Calu3 (cell line): ENCODE measurements around the gene COL21A1. TPM values are rescaled to one million over a fixed set of nuclear protein-coding genes. Genes with fewer than 3 reads are reported as not detected.

Experiments used
- BruUV-seq: library from RNA; stranded (reverse); fragments of 400-500 nt; replicated peaks from 2 replicates; lab custom pipeline; 2021; lab: Mats Ljungman, UMichigan
- CTCF ChIA-PET: fragments of 300-600 bp; sonication (Branson Sonifier 250); formaldehyde crosslinking; loops from one replicate; lab custom pipeline; 2022; ENCODE audit warnings: antibody characterized with exemption; lab: Charles Lee
- DNase-seq: peaks from one replicate; pipeline ENCODE4 v3.0.0; 2022
- H3K27ac Mint-ChIP-seq: one replicate; pipeline ENCODE4 v1.8.0; 2022; ENCODE audit warnings: mixed read lengths; ENCODE audit not compliant: unreplicated experiment
- H3K27me3 Mint-ChIP-seq: one replicate; pipeline ENCODE4 v1.8.0; 2022; ENCODE audit warnings: mixed read lengths; ENCODE audit not compliant: unreplicated experiment
- H3K36me3 Mint-ChIP-seq: one replicate; pipeline ENCODE4 v1.8.0; 2022; ENCODE audit warnings: mild to moderate bottlenecking, moderate library complexity, mixed read lengths; ENCODE audit not compliant: insufficient read depth, unreplicated experiment
- H3K4me1 Mint-ChIP-seq: one replicate; pipeline ENCODE4 v1.8.0; 2022; ENCODE audit warnings: mild to moderate bottlenecking, low read depth, mixed read lengths; ENCODE audit not compliant: unreplicated experiment
- H3K4me3 Mint-ChIP-seq: one replicate; pipeline ENCODE4 v1.8.0; 2022; ENCODE audit warnings: mild to moderate bottlenecking, low read depth, moderate library complexity, mixed read lengths; ENCODE audit not compliant: unreplicated experiment
- H3K9me3 Mint-ChIP-seq: one replicate; pipeline ENCODE4 v1.8.0; 2022; ENCODE audit warnings: low read depth, mixed read lengths; ENCODE audit not compliant: unreplicated experiment
- intact Hi-C: fragments of 100-400 bp; cut with micrococcal nuclease; formaldehyde crosslinking; loops from one replicate; pipeline ENCODE4 v1.10.0; 2022; ENCODE audit not compliant: unreplicated experiment
- total RNA-seq: library from RNA; stranded (reverse); gene quantifications from 2 replicates; pipeline ENCODE4 v1.2.3, GENCODE V29; 2022
- TF ChIP-seq, protein P1 (sequence below): fragments of 200-600 bp; IDR thresholded peaks from one replicate; pipeline ENCODE4 v1.8.0; 2022; ENCODE audit warnings: antibody characterized with exemption; ENCODE audit not compliant: unreplicated experiment

COL21A1 gene
- total RNA-seq, 1 experiment from 2014 or later: 1.8 TPM

DNA sequence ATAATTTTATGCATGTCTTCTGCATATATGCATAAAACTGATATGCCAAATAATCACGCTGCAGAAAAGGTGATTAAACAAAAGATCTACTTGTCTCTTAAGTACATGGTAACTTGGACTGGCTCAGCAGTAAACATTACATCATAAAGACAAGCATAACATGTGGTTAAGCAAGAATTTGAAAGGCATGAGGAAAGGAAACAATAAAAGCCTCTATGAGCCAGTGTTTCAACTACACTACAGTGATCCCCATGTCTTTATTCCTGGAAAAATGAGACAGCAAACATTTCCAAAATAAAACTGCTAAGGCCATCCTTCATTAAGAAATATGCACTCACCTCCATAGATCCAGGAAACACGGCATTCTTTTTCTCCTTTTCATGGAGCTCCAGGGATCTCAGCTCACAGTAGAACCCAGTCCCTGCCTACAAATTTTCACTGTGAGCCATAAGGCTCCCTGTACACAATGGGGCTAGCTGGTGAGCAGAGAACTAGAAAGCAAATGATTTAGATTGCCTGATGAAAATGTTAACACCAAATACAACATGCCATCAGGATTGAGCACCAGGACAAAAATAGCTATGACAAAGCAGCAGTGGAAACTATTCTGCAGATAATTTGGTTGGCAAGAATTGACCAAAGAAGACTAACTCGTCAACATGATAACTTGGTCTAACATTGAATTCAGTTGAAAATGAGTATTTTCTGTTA is 156.1 kb downstream of the COL21A1 start:
- intact Hi-C loops: no loop called here
- BruUV-seq: no TSS peak
- H3K4me1 Mint-ChIP-seq: peaks cover 13% of the 10 kb centered on the region
- H3K36me3 Mint-ChIP-seq: no peaks in the 10 kb centered on the region
- DNase-seq: peak; percentile 4
- H3K27me3 Mint-ChIP-seq: no peaks in the 10 kb centered on the region
- TF ChIP-seq, protein P1, sequence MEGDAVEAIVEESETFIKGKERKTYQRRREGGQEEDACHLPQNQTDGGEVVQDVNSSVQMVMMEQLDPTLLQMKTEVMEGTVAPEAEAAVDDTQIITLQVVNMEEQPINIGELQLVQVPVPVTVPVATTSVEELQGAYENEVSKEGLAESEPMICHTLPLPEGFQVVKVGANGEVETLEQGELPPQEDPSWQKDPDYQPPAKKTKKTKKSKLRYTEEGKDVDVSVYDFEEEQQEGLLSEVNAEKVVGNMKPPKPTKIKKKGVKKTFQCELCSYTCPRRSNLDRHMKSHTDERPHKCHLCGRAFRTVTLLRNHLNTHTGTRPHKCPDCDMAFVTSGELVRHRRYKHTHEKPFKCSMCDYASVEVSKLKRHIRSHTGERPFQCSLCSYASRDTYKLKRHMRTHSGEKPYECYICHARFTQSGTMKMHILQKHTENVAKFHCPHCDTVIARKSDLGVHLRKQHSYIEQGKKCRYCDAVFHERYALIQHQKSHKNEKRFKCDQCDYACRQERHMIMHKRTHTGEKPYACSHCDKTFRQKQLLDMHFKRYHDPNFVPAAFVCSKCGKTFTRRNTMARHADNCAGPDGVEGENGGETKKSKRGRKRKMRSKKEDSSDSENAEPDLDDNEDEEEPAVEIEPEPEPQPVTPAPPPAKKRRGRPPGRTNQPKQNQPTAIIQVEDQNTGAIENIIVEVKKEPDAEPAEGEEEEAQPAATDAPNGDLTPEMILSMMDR: no peak
- CTCF ChIA-PET: interaction anchor here (0.8 kb wide), 1 partner anchor 308 kb away, joined by 3 read pairs; no protein-coding TSS in a partner anchor
- H3K9me3 Mint-ChIP-seq: peaks cover 7% of the 10 kb centered on the region
- peak overlapping the region; percentile 90 for H3K27ac Mint-ChIP-seq
- H3K4me3 Mint-ChIP-seq: no peak overlapping the region

DNA sequence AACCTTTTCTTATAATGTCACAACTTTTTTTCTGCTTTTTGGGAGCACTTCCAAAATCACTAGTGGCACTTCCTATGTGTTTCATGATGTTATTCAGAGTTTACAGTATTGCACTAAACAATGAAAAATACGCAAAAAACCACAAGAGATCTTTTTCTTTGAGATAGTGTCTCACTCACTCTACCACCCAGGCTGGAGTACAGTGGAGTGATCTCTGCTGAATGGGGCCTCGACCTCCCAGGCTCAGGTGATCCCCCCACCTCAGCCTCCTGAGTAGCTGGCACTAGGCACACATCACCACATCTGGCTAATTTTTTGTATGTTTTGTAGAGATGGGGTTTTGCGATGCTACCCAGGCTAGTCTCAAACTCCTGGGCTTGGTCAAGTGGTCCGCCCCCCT is 158.7 kb downstream of the COL21A1 start:
- no peaks in the 10 kb centered on the region for H3K27me3 Mint-ChIP-seq
- no peak overlapping the region for H3K4me3 Mint-ChIP-seq
- H3K9me3 Mint-ChIP-seq: peaks cover 7% of the 10 kb centered on the region
- CTCF ChIA-PET: no interaction called here
- H3K4me1 Mint-ChIP-seq: peaks cover 13% of the 10 kb centered on the region
- no TSS peak for BruUV-seq
- no peak for DNase-seq
- intact Hi-C loops: no loop called here
- H3K27ac Mint-ChIP-seq: no peak overlapping the region
- no peaks in the 10 kb centered on the region for H3K36me3 Mint-ChIP-seq
- TF ChIP-seq, protein P1: no peak

DNA sequence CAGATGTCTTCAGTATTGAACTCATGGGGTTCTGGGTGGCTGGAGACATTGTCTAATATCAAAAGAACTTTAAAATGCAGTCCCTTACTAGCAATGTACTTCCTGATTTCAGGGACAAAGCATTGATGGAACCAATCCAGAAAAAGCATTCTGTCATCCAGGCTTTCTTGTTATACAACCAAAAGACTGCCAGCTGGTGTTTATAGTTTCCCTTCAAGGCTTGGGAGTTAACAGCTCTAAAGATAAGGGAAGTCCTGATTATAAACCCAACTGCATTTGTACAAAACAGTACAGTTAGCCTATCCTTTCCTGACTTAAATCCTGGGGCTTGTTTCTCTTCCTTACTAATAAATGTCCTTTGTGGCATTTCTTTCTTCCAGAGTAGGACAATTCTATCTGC is 160.0 kb downstream of the COL21A1 start:
- CTCF ChIA-PET: no interaction called here
- Mint-ChIP-seq H3K36me3 (no peaks in the 10 kb centered on the region), H3K4me1 (peaks cover 13% of the 10 kb centered on the region), H3K27me3 (no peaks in the 10 kb centered on the region), H3K27ac (no peak overlapping the region), H3K9me3 (peaks cover 4% of the 10 kb centered on the region), H3K4me3 (no peak overlapping the region)
- TF ChIP-seq, protein P1: no peak
- no TSS peak for BruUV-seq
- DNase-seq: no peak
- intact Hi-C loops: no loop called here

DNA sequence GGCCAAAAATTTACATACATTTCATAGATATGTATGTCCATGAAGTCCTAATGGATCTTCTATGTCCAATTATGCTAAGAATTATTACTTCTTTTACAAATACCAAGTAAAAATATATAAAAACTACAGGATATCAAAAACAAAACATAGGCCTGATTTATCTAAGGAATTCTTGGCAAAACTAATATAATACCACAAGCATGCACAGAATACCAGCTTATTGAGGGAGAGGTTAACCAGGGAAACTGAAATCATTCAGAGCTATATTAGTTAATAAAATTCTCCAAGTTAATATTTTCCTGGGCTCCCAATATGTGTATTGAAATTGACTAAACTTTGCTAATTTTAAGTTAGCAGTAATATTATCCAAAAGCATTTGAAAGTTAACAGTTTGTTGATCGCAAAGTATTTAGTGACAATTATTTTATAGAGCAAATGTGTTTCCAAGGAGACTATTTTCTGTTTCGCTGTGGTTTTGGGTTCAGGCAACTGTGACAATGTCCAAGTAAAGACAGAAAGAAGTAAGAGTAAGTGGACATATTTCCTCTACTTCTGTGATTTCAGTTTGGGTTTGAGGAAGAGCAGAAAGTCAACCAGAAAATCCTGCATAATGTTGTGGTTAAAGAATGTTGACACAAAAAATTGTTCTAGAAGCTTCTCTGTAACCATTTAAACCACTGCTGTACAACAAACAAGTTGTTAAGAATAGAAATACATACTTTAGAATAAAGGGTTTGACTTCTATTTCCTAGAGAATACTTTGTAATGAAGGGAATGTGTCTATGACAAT is 167.4 kb downstream of the COL21A1 start:
- no peaks in the 10 kb centered on the region for H3K27me3 Mint-ChIP-seq
- no peaks in the 10 kb centered on the region for H3K4me1 Mint-ChIP-seq
- no peak overlapping the region for H3K27ac Mint-ChIP-seq
- intact Hi-C loops: no loop called here
- peaks cover 5% of the 10 kb centered on the region for H3K9me3 Mint-ChIP-seq
- DNase-seq: no peak
- BruUV-seq: no TSS peak
- H3K36me3 Mint-ChIP-seq: no peaks in the 10 kb centered on the region
- no peak overlapping the region for H3K4me3 Mint-ChIP-seq
- TF ChIP-seq, protein P1: no peak
- CTCF ChIA-PET: no interaction called here
